Kidney (tissue), 14 donors: ENCODE data around the gene CLK2. TPM values are rescaled to one million over a fixed set of nuclear protein-coding genes. Genes with fewer than 3 reads are reported as not detected.

ENCODE experiments used
- DNase-seq, 5 donors: peaks; one replicate each; pipeline ENCODE4 v3.0.0-alpha.2; 2013 to 2020
- FAIRE-seq: peaks from 2 replicates; lab custom pipeline; 2012; peaks lifted over from hg19 to GRCh38; lab: Jason Lieb, UNC
- H3K27ac ChIP-seq, 2 donors: one replicate each; pipeline ENCODE4 v1.7.0; 2013; ENCODE audit warnings: low read depth in 2 of 2, low read length in 2 of 2, inconsistent platforms in 1 of 2
- H3K27me3 ChIP-seq: one replicate; pipeline ENCODE4 v1.7.1; 2013; ENCODE audit warnings: low read length, inconsistent platforms; ENCODE audit not compliant: control insufficient read depth, insufficient read depth
- H3K36me3 ChIP-seq, 3 donors: one replicate each; pipeline versions ENCODE4 v1.7.0 to v1.7.1; 2013; ENCODE audit warnings: low read length in 3 of 3, control low read depth in 1 of 3, inconsistent platforms in 1 of 3; ENCODE audit not compliant: insufficient read depth in 3 of 3, control insufficient read depth in 2 of 3
- H3K4me1 ChIP-seq, 3 donors: one replicate each; pipeline versions ENCODE4 v1.7.0 to v1.7.1; 2013; ENCODE audit warnings: low read length in 3 of 3, inconsistent platforms in 1 of 3, low read depth in 1 of 3; ENCODE audit not compliant: control insufficient read depth in 2 of 3, insufficient read depth in 2 of 3
- H3K4me3 ChIP-seq, 3 donors: one replicate each; pipeline versions ENCODE4 v1.7.0 to v1.8.1; 2013; ENCODE audit warnings: low read length in 3 of 3, control low read depth in 1 of 3, inconsistent platforms in 1 of 3
- H3K9ac ChIP-seq, 3 donors: one replicate each; pipeline versions ENCODE4 v1.7.0 to v1.7.1; 2013; ENCODE audit warnings: low read length in 3 of 3, control low read depth in 1 of 3, inconsistent platforms in 1 of 3
- H3K9me3 ChIP-seq, 3 donors: one replicate each; pipeline versions ENCODE4 v1.7.0 to v1.7.1; 2013; ENCODE audit warnings: low read length in 3 of 3, control low read depth in 1 of 3, inconsistent platforms in 1 of 3; ENCODE audit not compliant: control insufficient read depth in 2 of 3, insufficient read depth in 1 of 3
- CTCF ChIP-seq: IDR thresholded peaks from 3 replicates; pipeline ENCODE4 v1.5.1; 2012; ENCODE audit warnings: mild to moderate bottlenecking, moderate library complexity, borderline replicate concordance; ENCODE audit not compliant: insufficient read depth; ENCODE audit errors: extremely low read depth
- intact Hi-C: fragments of 100-400 bp; cut with DNase I; formaldehyde crosslinking; loops from one replicate; pipeline ENCODE4 v1.11.1; 2022
- polyA plus RNA-seq: library from polyadenylated mRNA; stranded (reverse); fragments of 350-450 nt; fragmentation: Illumina TruSeq; extraction: RNeasy Lipid Tissue Mini Kit (QIAGEN cat#74804); gene quantifications from one replicate; pipeline ENCODE4 v1.2.3, GENCODE V29; 2014; ENCODE audit warnings: low read depth, low replicate concordance; ENCODE audit not compliant: insufficient read depth
- total RNA-seq: library from RNA; stranded (reverse); fragmentation: NEBNext Ultra II Directional; extraction: Animal tissue kit (Norgen Biotek cat#: 25700); gene quantifications from one replicate; pipeline ENCODE4 v1.2.1, GENCODE V29; 2021
- donor health status: control.
- donor health status: control.
- donor health status: control.
- donor health status: control.
- donor health status: control.
- donor health status: DM: yes; HTN: yes; CAD: no.
- donor health status: Normal renal cell carcinoma (clear cell type).

CLK2 gene
- total and polyA plus RNA-seq, 2 donors from 2014 or later: 28.9 to 59.7 TPM

GRCh38 chr1:155286544-155286943 is 13.2 kb upstream of the CLK2 start:
- Histone ChIP-seq H3K27ac (no peak overlapping the region), H3K9ac (no peak overlapping the region), H3K36me3 (no peaks in the 10 kb centered on the region), H3K27me3 (no peaks in the 10 kb centered on the region), H3K4me3 (no peak overlapping the region), H3K4me1 (no peaks in the 10 kb centered on the region), H3K9me3 (no peaks in the 10 kb centered on the region)
- DNase-seq (no peak), FAIRE-seq (no peak)
- intact Hi-C loops: no loop called here
- TF ChIP-seq CTCF: no peak

GRCh38 chr1:155285631-155286044 is 12.3 kb upstream of the CLK2 start:
- intact Hi-C loops: no loop called here
- Histone ChIP-seq H3K36me3 (no peaks in the 10 kb centered on the region), H3K27ac (no peak overlapping the region), H3K4me3 (no peak overlapping the region), H3K9me3 (no peaks in the 10 kb centered on the region), H3K9ac (no peak overlapping the region), H3K4me1 (no peaks in the 10 kb centered on the region), H3K27me3 (no peaks in the 10 kb centered on the region)
- no peak for TF ChIP-seq CTCF
- DNase-seq: no peak
- FAIRE-seq: no peak

DNA sequence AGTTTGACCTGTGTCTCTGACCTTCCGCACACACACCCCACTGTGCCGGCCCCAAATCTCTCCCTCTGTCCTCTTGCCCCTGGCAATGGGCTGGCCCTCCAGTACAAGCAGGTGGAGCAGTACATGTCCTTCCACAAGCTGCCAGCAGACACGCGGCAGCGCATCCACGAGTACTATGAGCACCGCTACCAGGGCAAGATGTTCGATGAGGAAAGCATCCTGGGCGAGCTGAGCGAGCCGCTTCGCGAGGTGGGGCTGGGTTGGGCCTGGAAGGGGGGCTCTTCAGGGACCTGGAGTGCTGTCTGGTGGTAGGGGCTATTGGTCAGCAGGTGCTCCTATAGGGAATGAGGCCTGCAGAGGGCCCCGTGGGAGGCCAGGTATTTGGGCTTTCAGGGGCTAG is 11.8 kb upstream of the CLK2 start:
- no peaks in the 10 kb centered on the region for H3K27me3 ChIP-seq
- no peak for DNase-seq
- intact Hi-C loops: no loop called here
- no peak for FAIRE-seq
- H3K36me3 ChIP-seq: no peaks in the 10 kb centered on the region
- no peaks in the 10 kb centered on the region for H3K4me1 ChIP-seq
- no peaks in the 10 kb centered on the region for H3K9me3 ChIP-seq
- no peak for TF ChIP-seq CTCF
- H3K9ac ChIP-seq: no peak overlapping the region
- no peak overlapping the region for H3K27ac ChIP-seq
- no peak overlapping the region for H3K4me3 ChIP-seq

DNA sequence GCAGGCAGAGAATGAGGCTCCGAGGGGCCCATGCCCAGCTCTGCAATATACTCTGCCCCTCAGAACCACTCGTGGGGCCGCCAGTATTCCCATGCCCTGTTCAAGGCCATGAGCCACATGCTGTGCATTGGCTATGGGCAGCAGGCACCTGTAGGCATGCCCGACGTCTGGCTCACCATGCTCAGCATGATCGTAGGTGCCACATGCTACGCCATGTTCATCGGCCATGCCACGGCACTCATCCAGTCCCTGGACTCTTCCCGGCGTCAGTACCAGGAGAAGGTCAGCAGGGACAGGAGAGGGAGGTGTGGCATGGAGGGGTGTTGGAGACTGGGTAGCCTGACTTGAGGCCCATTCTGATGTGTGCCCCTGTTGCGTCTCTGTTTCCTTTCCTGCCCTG is 11.2 kb upstream of the CLK2 start:
- FAIRE-seq (no peak), DNase-seq (no peak)
- no peak for TF ChIP-seq CTCF
- intact Hi-C loops: no loop called here
- H3K4me3 ChIP-seq: no peak overlapping the region
- H3K36me3 ChIP-seq: no peaks in the 10 kb centered on the region
- no peaks in the 10 kb centered on the region for H3K4me1 ChIP-seq
- no peak overlapping the region for H3K27ac ChIP-seq
- H3K9me3 ChIP-seq: no peaks in the 10 kb centered on the region
- no peak overlapping the region for H3K9ac ChIP-seq
- H3K27me3 ChIP-seq: no peaks in the 10 kb centered on the region
